ENCODE data around the gene TMEM132E. TPM values are rescaled to one million over a fixed set of nuclear protein-coding genes. Genes with fewer than 3 reads are reported as not detected.

The TMEM132E gene
- total and polyA plus RNA-seq, 2 of the 8 experiments (the other 6 are each of a cell fraction or from before 2014, with no cell fraction given), result 0.45 to 0.60 TPM

- TF ChIP-seq, protein P1, sequence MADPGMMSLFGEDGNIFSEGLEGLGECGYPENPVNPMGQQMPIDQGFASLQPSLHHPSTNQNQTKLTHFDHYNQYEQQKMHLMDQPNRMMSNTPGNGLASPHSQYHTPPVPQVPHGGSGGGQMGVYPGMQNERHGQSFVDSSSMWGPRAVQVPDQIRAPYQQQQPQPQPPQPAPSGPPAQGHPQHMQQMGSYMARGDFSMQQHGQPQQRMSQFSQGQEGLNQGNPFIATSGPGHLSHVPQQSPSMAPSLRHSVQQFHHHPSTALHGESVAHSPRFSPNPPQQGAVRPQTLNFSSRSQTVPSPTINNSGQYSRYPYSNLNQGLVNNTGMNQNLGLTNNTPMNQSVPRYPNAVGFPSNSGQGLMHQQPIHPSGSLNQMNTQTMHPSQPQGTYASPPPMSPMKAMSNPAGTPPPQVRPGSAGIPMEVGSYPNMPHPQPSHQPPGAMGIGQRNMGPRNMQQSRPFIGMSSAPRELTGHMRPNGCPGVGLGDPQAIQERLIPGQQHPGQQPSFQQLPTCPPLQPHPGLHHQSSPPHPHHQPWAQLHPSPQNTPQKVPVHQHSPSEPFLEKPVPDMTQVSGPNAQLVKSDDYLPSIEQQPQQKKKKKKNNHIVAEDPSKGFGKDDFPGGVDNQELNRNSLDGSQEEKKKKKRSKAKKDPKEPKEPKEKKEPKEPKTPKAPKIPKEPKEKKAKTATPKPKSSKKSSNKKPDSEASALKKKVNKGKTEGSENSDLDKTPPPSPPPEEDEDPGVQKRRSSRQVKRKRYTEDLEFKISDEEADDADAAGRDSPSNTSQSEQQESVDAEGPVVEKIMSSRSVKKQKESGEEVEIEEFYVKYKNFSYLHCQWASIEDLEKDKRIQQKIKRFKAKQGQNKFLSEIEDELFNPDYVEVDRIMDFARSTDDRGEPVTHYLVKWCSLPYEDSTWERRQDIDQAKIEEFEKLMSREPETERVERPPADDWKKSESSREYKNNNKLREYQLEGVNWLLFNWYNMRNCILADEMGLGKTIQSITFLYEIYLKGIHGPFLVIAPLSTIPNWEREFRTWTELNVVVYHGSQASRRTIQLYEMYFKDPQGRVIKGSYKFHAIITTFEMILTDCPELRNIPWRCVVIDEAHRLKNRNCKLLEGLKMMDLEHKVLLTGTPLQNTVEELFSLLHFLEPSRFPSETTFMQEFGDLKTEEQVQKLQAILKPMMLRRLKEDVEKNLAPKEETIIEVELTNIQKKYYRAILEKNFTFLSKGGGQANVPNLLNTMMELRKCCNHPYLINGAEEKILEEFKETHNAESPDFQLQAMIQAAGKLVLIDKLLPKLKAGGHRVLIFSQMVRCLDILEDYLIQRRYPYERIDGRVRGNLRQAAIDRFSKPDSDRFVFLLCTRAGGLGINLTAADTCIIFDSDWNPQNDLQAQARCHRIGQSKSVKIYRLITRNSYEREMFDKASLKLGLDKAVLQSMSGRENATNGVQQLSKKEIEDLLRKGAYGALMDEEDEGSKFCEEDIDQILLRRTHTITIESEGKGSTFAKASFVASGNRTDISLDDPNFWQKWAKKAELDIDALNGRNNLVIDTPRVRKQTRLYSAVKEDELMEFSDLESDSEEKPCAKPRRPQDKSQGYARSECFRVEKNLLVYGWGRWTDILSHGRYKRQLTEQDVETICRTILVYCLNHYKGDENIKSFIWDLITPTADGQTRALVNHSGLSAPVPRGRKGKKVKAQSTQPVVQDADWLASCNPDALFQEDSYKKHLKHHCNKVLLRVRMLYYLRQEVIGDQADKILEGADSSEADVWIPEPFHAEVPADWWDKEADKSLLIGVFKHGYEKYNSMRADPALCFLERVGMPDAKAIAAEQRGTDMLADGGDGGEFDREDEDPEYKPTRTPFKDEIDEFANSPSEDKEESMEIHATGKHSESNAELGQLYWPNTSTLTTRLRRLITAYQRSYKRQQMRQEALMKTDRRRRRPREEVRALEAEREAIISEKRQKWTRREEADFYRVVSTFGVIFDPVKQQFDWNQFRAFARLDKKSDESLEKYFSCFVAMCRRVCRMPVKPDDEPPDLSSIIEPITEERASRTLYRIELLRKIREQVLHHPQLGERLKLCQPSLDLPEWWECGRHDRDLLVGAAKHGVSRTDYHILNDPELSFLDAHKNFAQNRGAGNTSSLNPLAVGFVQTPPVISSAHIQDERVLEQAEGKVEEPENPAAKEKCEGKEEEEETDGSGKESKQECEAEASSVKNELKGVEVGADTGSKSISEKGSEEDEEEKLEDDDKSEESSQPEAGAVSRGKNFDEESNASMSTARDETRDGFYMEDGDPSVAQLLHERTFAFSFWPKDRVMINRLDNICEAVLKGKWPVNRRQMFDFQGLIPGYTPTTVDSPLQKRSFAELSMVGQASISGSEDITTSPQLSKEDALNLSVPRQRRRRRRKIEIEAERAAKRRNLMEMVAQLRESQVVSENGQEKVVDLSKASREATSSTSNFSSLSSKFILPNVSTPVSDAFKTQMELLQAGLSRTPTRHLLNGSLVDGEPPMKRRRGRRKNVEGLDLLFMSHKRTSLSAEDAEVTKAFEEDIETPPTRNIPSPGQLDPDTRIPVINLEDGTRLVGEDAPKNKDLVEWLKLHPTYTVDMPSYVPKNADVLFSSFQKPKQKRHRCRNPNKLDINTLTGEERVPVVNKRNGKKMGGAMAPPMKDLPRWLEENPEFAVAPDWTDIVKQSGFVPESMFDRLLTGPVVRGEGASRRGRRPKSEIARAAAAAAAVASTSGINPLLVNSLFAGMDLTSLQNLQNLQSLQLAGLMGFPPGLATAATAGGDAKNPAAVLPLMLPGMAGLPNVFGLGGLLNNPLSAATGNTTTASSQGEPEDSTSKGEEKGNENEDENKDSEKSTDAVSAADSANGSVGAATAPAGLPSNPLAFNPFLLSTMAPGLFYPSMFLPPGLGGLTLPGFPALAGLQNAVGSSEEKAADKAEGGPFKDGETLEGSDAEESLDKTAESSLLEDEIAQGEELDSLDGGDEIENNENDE (IDR thresholded peaks at IDR 0.05; ENCODE audit: insufficient replicate concordance, low read length), result no peak
- no peak for TF ChIP-seq RBBP5 (IDR thresholded peaks at IDR 0.05; ENCODE audit: borderline replicate concordance, low read depth, low read length)
- no peak for TF ChIP-seq ATF3 (IDR thresholded peaks at IDR 0.05; ENCODE audit: insufficient read depth, low read depth, low read length)
- no peak for TF ChIP-seq SUZ12 (IDR thresholded peaks at IDR 0.05; ENCODE audit: low read length)
- no peak for TF ChIP-seq RAD21 (IDR thresholded peaks at IDR 0.05 in 1 of 2, conservative IDR thresholded peaks at IDR 0.05 in 1 of 2; ENCODE audit: low read depth in 2 of 2, low read length in 2 of 2)
- TF ChIP-seq CEBPB (IDR thresholded peaks at IDR 0.05; ENCODE audit: low read depth, low read length), result no peak
- no peak for TF ChIP-seq NANOG (IDR thresholded peaks at IDR 0.05; ENCODE audit: insufficient read depth, low read depth, low read length, poor library complexity, severe bottlenecking)
- TF ChIP-seq SP1 (IDR thresholded peaks at IDR 0.05; ENCODE audit: low read depth, low read length), result no peak
- TF ChIP-seq KDM1A (IDR thresholded peaks at IDR 0.05; ENCODE audit: borderline replicate concordance, low read length), result no peak
- no peak for TF ChIP-seq BACH1 (IDR thresholded peaks at IDR 0.05; ENCODE audit: low read length)
- no peak for TF ChIP-seq EP300 (IDR thresholded peaks at IDR 0.05; ENCODE audit: borderline replicate concordance in 1 of 2, low read depth in 2 of 2, low read length in 2 of 2)
Measured at GRCh38 chr17:34575182-34575581, 4.2 kb upstream of the TMEM132E start (continued).

Data from H1 (cell line).